Measurements from ENCODE around the gene AP3B1.

The AP3B1 gene, protein sequence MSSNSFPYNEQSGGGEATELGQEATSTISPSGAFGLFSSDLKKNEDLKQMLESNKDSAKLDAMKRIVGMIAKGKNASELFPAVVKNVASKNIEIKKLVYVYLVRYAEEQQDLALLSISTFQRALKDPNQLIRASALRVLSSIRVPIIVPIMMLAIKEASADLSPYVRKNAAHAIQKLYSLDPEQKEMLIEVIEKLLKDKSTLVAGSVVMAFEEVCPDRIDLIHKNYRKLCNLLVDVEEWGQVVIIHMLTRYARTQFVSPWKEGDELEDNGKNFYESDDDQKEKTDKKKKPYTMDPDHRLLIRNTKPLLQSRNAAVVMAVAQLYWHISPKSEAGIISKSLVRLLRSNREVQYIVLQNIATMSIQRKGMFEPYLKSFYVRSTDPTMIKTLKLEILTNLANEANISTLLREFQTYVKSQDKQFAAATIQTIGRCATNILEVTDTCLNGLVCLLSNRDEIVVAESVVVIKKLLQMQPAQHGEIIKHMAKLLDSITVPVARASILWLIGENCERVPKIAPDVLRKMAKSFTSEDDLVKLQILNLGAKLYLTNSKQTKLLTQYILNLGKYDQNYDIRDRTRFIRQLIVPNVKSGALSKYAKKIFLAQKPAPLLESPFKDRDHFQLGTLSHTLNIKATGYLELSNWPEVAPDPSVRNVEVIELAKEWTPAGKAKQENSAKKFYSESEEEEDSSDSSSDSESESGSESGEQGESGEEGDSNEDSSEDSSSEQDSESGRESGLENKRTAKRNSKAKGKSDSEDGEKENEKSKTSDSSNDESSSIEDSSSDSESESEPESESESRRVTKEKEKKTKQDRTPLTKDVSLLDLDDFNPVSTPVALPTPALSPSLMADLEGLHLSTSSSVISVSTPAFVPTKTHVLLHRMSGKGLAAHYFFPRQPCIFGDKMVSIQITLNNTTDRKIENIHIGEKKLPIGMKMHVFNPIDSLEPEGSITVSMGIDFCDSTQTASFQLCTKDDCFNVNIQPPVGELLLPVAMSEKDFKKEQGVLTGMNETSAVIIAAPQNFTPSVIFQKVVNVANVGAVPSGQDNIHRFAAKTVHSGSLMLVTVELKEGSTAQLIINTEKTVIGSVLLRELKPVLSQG

DNA sequence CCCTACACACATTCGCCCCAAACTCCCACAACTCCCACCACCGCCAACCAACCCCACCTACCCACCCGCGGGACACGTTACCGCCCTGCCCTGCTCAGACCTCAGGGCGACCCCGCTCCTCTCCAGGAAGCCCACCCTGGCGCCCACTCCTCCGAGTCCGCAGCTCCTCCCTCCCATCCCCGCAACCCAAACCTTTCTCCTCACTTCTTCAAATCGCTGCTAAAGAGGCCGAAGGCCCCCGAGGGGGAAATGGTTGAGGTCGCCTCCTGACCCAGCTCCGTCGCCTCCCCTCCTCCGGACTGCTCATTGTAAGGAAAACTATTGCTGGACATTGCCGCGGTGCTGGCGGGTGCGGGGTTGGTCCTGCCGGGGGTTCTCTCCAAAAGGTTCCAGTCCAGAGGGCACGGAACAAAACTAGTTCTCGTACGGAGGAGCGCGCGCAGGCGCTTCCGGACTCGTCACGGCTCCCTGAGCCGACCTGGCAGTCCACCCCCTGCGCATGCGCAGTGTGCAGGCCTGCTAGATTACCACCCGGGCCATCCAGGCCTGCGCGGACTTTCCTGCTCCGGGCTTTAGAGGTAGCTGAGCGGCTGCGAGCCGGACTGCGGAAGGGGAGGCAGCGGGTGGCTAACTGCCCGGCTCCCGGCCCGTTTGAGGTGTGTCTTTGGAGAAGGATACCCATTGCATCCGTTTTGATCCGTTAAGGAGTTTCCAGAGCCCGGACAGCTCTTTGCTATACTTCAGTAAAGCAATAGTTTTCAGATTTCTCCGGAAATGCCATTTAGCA lies at the start of gene AP3B1:
Gene AP3B1 (minus strand): TSS at position 451 of the 787 bp plus-strand sequence. CDS start 119 bp downstream, at position 332.
- DNase-seq (ENCODE audit: low spot score), result peak; percentile 93

DNA sequence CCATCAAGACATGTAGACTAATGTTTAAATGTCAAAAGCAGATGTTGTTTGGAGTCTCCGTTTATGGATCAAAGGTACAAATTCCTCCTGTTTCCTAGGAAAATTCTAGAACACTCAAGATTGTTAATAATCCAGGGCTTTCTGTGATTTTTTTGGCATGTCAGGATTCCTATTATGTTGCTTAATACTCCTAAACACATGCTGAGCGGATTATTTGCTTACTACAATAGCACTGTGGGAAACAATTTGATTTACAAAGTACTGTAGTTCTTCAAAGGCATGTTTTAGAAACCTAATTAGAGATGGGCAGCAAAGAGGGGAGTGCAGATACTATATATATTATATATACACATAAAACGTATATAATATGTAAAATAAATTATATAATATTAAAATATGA lies 46.9 kb upstream of the AP3B1 start:
- no peak for DNase-seq (ENCODE audit: low spot score)

DNA sequence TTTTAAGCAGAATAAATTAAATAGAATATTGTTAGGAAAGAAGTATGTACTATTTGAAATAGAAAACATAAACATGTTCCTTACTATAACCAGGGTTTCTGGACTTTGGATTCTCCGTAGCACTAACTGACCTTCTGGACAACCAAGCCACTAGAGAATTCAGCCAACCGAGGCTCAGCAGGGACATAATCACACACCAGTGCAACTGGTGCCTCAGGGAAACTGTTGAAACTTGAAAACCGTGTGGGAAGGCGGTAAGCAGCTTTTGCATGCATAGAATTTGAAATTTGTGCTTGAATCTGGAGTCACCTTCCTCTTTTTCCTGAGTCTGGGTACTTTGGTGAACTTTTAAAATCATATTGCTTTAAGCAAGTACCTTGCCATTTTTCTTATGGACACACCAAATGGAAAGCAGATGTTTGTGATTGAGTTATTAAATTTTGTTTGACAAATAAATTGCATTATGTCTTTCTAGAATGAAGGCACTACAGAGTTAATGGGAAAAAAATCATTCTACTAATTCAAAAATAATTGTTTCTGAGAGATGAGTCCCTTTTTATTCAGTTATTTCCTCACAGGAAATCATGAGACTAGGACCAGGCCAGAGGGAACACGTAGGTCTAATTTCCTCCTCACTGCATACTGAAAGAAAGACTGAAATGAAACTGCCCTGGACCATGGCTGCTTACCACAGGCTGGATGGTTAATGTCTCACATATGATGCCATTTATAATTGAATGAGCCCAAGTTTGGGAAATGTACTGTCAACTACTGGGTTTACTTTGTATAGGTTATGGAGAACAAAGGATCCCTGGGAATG lies 45.3 kb upstream of the AP3B1 start:
- no peak for DNase-seq (ENCODE audit: low spot score)

DNA sequence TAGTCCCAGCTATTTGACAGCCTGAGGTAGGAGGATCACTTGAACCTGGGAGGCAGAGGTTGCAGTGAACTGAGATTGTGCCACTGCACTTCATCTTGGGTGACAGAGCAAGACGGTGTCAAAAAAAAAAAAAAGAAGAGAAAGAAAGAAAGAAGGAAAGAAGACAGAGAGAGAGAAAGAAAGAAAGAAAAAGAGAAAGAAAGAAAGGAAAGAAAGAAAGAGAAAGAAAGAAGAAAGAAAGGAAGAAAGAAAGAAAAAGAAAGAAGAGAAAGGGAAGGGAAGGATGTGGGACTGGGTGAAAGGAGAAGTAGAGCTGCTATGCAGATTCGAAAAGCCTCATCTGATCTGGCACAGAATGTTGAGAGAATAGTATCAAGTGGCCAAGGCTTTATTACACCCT lies 42.2 kb upstream of the AP3B1 start:
- DNase-seq (ENCODE audit: low spot score), result no peak

DNA sequence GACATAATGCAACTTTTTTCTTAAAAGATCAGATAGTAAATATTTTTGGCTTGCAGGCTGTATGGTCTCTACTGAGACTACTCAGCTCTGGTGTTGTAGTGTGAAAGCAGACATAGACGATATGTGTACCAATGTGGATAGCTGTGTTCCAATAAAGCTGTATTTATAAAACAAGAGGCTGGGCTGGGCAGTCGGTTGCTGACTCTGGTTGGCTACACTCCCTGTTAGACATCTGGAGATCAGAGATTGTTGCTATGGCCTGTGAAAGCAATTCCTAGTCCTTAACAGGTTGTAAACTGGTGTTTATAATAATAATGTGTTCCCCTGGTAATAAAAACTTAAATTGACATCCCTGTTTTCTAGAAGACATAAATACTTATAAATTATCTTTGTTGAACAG lies 41.5 kb upstream of the AP3B1 start:
- no peak for DNase-seq (ENCODE audit: low spot score)

DNA sequence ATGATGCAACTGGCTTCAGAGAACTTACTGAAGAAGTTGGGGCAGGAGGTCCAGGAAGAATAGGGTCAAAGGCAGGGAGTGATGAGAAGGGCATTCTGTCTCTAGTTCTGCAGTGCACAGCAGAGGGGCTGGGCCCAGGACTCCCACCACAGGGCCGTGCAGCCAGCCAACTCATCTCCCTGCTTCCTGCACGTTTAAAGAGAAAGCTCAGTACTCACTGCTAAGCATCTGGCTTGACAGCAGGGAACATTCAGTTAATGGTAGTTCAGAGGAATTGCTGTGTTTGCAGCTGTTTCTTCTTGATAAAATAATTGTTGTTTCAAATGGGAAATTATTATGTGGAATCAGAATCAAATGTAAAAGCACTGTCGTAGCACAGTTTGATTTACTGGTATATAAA lies 40.3 kb upstream of the AP3B1 start:
- no peak for DNase-seq (ENCODE audit: low spot score)

DNA sequence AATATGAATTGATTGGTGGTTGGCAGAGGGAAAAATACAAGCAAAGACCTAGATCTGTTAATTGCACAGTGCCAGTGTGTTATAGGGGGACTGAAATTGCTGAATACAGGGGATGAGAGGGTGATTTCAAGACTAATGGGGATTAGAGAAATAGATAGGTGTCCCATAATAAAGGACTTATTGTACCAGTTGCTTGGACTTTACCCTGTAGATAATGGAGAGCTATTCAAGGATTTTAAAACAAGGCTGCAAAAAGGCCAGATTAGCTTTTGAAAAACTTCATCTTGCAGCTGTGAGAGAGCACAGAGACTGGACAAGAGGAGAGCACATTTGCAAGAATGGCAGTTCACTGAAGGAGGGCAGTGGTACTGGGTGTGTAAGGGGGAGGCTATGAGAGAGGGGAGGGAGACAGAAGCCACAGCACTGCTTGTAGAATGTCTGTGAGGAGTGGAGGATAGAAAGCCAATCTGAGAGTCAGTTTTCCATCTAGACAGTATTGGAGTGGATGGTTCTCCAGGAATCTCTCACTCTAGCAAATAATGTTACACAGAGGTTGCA lies 37.1 kb upstream of the AP3B1 start:
- no peak for DNase-seq (ENCODE audit: low spot score)

DNA sequence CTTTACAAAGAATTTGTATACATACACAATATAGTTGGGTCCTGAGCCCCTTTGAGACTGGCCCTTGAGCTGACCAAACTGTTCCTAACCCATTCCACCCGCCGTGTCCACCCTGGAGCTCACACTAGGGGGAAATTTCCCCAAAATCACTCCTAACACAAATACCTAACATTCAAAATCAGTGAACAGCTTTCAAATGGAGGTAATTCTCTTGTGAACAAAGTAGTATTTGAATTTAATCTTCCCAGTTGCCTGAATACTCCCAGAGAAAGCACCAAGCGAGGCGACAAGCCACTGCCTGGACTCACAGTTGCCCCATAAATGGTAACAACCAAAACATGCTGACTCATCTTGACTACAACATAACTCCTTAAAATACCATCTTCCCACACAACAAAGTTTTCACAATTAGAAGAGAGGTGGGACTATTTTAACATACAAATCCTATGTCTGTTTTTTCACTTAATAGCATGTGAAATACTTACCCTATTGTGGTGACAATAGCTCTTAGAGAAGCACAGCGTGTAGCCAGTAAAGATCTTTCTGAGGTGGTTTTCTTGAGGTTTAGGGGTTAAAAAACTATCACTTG lies 34.2 kb upstream of the AP3B1 start:
- no peak for DNase-seq (ENCODE audit: low spot score)

DNA sequence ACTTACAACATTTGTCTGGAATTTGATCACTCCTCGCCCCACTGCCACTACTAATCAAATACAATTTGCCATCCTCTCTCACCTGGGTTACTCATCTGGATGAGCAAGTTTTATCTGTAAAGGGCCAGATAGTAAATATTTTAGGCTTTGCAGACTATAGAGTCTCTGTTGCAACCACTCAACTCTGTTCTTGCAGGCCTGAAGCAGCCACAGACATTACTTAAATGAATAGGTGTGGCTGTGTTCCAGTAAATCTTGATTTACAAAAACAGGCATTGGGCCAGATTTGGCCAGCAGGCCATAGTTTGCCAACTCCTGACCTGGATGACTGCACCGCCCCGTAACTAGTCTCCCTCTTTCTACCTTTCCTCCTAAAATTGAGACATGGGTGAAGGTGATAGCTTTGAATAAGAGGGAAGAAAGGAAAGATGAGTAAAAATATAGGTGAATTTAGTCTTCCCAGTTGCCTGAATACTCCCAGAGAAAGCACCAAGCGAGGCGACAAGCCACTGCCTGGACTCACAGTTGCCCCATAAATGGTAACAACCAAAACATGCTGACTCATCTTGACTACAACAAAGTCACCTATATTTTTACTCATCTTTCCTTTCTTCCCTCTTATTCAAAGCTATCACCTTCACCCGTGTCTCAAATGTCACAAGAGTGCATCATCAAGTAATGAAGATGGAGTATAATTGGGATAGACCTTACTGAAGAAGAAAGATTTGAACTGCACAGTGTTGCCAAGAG lies 33.4 kb upstream of the AP3B1 start:
- DNase-seq (ENCODE audit: low spot score), result no peak

DNA sequence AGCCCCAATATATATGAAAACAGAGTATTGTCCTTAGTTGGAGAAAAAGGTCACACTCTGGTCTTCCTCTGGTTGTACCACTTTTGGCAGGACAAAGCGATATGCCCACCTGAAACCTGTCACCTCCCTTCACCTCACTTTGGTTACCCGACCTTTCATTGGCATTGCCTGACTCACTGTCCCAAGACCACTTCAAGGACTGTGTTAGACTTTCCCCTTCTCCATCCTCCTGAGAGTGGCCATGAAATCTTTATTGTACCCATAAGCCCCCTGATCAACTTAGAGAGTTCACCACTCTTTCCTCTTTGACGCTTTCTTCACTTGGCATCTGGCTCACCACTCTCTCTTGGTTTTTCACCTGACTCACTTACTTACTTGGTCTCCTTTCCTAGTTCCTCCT lies 32.4 kb upstream of the AP3B1 start:
- DNase-seq (ENCODE audit: low spot score), result no peak

DNA sequence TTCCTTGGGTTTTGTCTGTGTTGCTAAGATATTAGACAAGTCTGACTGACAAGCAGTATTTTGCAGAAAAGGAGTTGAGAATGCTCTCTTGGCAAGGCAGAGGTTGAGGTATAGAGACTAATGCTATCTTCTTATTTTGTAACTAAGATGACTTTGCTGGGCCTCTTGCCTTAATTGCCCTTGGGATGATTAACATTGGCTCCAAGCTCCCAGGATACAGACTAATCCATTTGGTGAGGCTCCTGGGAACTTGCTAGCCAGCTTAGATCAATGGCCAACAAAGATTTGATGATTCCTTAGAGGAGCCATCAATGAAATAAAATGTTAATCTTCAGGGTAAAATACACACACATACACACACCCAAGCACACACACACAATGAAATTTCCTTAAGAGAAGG lies 28.7 kb upstream of the AP3B1 start:
- no peak for DNase-seq (ENCODE audit: low spot score)

DNA sequence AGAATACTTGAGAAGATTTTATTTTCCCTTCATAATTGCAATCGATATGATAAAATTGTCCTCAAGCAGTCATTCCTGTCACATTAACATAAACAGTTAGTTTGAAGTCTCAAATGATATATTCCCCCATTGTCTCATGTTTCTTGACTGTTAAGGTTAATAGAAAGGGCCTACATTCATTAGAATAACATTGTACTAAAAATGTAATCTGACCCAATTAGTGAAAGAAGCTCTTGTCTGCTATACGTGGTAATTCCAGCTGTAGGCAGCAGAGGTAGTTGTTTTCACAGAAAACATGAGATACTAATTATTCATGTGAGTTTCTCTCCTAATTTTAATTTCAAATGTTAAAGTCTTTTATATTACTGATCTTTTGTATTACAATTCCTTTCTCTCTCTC lies 25.9 kb upstream of the AP3B1 start:
- DNase-seq (ENCODE audit: low spot score), result peak; percentile 22

DNA sequence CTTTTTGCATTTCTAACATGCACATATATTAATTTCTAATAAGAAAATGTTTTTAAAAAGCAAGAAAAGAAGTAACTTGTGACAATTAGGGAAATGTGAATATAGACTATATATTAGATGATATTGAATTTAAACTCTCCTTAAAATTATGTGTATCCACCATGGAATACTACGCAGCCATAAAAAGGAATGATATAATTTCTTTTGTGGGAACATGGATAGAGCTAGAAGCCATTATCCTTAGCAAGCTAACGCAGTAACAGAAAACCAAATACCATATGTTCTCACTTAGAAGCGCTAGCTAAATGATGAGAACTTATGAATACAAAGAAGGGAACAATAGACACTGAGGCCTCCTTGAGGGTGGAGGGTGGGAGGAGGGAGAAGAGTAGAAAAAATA lies 23.8 kb upstream of the AP3B1 start:
- no peak for DNase-seq (ENCODE audit: low spot score)

DNA sequence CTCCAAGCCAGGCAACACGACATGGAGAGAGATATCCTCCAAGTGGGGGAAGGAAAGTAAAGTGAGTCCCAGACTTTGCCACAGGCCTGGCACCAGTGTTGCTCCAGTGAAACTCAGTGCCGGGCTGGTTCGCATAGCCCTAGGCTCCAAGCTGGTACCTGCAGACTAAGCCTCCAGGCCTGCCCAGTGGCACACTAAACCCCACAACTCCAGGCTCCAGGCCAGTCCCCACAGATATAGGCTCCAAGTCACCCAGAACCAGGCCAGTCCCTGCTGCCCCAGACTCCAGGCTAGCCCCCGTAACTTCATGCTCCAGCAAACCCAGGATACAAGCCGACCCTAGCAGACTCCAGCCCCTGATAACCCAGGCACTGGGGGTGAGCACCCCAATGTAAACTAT lies 23.0 kb upstream of the AP3B1 start:
- no peak for DNase-seq (ENCODE audit: low spot score)

DNA sequence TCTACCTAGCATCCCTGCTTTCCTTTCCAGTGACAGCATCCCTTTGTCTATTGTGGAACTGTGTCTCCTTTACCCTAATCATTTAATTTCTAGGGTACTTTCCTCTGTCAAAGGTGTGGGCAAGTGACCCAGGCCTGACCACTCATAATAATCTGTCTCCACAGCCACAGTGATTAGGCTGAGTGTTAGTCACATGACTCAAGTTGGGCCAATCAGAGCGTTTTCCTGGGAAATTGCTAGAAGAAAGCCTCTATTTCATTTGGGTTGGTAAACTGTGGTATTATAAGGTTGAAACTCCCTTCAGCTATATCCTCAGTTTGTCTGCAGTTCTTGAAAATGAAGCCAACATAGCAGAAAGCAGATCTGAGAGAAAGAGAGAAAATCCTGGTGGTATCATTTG lies 14.2 kb upstream of the AP3B1 start:
- DNase-seq (ENCODE audit: low spot score), result no peak

DNA sequence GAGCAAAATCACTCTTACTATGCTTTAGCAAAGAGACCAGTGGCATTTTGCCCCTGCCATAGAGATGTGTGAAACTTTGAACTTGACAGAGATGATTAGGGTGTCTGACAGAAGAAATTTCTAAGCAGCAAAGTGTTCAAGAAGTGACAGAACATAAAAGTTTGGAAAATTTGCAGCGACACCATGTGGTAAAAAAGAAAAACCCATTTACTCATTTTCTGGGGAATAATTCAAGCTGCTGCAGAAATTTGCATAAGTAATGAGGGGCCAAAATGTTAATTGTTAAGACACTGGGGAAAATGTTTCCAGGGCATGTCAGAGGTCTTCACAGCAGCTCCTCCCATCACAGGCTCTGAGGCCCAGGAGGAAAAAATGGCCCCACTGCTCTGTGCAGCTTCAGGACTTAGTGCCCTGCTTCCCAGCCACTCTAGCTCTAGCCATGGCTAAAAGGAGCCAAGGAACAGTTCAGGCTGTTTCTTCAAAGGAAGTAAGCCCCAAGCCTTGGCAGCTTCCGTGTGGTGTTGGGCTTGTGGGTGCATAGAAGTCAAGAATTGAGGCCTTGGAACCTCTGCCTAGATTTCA lies 6.1 kb upstream of the AP3B1 start:
- no peak for DNase-seq (ENCODE audit: low spot score)

DNA sequence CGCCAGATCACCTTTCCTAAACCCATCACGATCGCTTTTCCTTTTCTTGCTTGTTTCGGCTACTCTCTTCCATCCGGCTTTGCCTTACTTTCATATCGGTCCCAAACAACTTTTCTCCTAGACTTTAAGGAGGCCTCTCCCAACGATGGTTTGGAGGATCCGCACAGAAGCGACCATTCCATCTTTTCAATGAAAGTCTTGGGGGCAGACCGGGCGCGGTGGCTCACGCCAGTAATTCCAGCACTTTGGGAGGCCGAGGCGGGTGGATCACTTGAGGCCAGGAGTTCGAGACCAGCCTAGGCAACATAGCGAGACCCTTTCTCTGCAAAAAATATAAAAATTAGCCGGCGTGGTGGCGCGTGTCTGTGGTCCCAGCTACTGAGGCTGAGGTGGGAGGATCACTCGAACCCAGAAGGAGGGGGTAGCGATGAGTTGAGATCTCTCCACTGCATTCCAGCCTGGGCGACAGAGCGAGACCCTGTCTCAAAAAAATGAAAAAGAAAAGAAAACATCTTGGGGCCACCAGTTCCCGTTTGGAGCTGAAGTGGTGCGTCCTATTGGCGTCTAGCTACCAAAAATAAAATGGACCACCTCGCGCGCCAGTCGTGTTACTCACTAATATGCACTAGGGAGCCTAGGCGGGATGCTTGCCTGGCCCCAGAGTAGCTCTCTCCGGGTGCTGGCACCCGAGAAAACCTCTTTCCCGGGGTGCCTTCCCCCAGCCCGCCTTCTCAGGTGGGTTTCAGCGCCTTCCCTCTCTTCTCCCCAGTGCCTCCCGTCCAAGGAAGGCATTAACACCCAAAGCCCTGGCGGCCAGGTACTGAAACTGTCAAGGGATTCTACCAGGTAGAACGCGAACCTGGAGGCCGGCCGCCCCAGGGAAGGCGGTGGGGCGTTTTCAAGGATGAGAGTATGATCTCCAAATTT lies 800 bp upstream of the AP3B1 start:
- no peak for DNase-seq (ENCODE audit: low spot score)

DNA sequence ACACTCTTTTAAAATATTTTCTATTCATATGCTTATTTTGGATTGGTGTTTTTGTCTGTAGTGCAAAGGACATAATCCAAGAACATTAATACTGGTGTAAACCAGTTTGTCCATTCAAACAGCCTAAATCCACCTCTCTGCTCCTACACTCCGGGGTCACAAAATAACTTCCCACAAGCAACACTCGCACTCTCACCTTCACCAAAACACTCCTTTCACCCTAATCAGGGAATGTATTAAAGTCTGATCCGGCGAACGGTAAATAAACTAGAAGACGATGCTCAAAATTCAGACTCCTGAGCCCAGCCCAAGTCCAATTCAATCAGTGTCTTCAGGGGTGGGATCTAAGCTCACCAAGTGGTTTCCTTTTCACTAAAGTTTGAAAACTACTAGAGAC lies 649 bp downstream of the AP3B1 start:
- no peak for DNase-seq (ENCODE audit: low spot score)

All from COLO829 (cell line).